ENCODE results near the gene ZMYND8.

- TF ChIP-seq POLR2AphosphoS5 (IDR thresholded peaks at IDR 0.05; ENCODE audit: low read length), result no peak
- no peak for TF ChIP-seq EP300 (IDR thresholded peaks at IDR 0.05; ENCODE audit: borderline replicate concordance in 1 of 2, control insufficient read depth in 1 of 2, low read depth in 2 of 2, low read length in 2 of 2)
- peak; percentile 19; the same call in 1 of the 2 replicates for TF ChIP-seq USF2 (IDR thresholded peaks at IDR 0.05; ENCODE audit: borderline replicate concordance, low read depth, low read length)
- TF ChIP-seq CTCF (IDR thresholded peaks at IDR 0.05 in 2 of 3, conservative IDR thresholded peaks at IDR 0.05 in 1 of 3; ENCODE audit: control insufficient read depth in 2 of 3, extremely low read depth in 1 of 3, insufficient read depth in 1 of 3, low read depth in 3 of 3, low read length in 3 of 3), result peak; percentile 62 to 76 (median 64)
- no peak for TF ChIP-seq CREB1 (IDR thresholded peaks at IDR 0.05; ENCODE audit: low read depth)
Measured at GRCh38 chr20:47205577-47206123, 150.8 kb downstream of the ZMYND8 start.

Data from GM12878 (cell line).